ENCODE results near the gene KIRREL1. TPM values are rescaled to one million over a fixed set of nuclear protein-coding genes. Genes with fewer than 3 reads are reported as not detected.
A peak's percentile ranks its signal among the peaks of the same experiment; 100 is the strongest.

Gene KIRREL1
- polyA plus RNA-seq, 1 experiment = 42.3 TPM

DNA sequence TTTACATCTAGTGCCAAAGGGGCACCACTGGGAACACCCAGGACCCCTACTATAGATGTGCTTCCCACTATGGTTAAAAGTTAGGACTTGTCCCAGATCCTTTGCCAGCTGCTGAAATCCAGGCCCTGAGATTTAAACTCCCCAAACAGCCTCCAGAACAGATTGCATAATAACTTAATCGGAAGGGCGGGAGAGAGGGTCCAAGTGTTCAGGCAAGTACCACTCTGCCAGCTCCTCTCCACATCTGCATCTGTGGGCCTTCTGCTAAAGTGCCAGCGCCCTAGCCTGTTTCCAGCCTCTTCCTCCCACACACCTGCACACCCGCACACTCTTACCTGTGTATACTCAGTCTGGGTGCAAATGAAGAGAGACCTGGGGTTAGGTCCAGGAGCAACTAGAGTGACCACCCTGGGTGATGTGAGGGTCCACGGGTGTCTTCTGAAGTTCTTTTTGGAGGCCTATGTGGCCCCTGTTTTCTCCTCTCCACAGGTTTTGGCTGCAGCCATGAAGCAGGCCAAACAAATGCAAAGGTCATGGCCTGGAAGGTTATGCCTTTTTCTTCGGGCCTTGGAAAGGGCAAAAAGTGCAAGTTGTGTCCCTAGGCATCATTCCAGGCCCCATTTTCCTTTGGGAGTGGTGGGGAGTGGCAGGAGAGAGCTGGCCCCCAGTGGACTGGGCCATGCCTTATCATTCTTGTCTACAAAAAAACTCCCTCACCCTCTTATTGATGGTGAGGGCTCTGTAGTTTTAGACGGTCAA lies 29.3 kb downstream of the KIRREL1 start:
- CTCF ChIA-PET = interaction anchor here (0.8 to 5.5 kb wide), 6 partner anchors 12 to 95 kb away, joined by 3 to 56 read pairs (median 6); partner anchors contain the start of gene KIRREL1
- Histone ChIP-seq H3K9me3 (ENCODE audit: control insufficient read depth, insufficient read depth, low read length) (no peaks in the 10 kb centered on the region), H3K27ac (ENCODE audit: low read depth, low read length) (peak overlapping the region; percentile 11), H3K4me3 (ENCODE audit: low read depth, low read length) (no peak overlapping the region), H3K27me3 (ENCODE audit: control insufficient read depth, insufficient read depth, low read length) (no peaks in the 10 kb centered on the region)
- TF ChIP-seq, protein P1, sequence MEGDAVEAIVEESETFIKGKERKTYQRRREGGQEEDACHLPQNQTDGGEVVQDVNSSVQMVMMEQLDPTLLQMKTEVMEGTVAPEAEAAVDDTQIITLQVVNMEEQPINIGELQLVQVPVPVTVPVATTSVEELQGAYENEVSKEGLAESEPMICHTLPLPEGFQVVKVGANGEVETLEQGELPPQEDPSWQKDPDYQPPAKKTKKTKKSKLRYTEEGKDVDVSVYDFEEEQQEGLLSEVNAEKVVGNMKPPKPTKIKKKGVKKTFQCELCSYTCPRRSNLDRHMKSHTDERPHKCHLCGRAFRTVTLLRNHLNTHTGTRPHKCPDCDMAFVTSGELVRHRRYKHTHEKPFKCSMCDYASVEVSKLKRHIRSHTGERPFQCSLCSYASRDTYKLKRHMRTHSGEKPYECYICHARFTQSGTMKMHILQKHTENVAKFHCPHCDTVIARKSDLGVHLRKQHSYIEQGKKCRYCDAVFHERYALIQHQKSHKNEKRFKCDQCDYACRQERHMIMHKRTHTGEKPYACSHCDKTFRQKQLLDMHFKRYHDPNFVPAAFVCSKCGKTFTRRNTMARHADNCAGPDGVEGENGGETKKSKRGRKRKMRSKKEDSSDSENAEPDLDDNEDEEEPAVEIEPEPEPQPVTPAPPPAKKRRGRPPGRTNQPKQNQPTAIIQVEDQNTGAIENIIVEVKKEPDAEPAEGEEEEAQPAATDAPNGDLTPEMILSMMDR (IDR thresholded peaks at IDR 0.05; ENCODE audit: low read depth, low read length) = no peak
- POLR2A ChIA-PET = no interaction called here
- DNase-seq (ENCODE audit: low read depth, low spot score) = no peak

DNA sequence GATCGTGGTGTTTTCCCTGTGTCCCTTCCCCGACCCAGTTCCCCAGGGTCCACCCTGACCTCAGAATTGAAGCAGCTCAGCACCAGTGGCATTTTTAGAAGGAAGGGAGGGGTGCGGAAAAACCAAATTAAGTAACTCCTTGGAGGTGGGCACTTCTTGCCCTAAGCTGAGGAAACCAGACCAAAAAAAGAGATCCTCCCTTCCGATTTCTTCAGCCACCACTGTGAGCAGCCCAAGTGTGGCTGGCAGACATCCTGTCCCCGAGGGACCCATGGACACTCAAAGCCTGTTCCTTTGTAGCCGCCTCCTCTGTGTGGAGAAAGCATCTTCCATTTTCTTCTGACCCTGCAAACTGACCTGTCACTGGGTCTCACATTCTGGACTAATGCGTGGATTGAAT lies 31.3 kb downstream of the KIRREL1 start:
- Histone ChIP-seq H3K9me3 (ENCODE audit: control insufficient read depth, insufficient read depth, low read length) (no peaks in the 10 kb centered on the region), H3K27me3 (ENCODE audit: control insufficient read depth, insufficient read depth, low read length) (no peaks in the 10 kb centered on the region), H3K27ac (ENCODE audit: low read depth, low read length) (peak overlapping the region; percentile 11), H3K4me3 (ENCODE audit: low read depth, low read length) (no peak overlapping the region)
- TF ChIP-seq, protein P1 (IDR thresholded peaks at IDR 0.05; ENCODE audit: low read depth, low read length) = no peak
- POLR2A ChIA-PET = no interaction called here
- DNase-seq (ENCODE audit: low read depth, low spot score) = no peak
- CTCF ChIA-PET = interaction anchor here (0.7 kb wide), 1 partner anchor 12 kb away, joined by 3 read pairs; no protein-coding TSS in a partner anchor

DNA sequence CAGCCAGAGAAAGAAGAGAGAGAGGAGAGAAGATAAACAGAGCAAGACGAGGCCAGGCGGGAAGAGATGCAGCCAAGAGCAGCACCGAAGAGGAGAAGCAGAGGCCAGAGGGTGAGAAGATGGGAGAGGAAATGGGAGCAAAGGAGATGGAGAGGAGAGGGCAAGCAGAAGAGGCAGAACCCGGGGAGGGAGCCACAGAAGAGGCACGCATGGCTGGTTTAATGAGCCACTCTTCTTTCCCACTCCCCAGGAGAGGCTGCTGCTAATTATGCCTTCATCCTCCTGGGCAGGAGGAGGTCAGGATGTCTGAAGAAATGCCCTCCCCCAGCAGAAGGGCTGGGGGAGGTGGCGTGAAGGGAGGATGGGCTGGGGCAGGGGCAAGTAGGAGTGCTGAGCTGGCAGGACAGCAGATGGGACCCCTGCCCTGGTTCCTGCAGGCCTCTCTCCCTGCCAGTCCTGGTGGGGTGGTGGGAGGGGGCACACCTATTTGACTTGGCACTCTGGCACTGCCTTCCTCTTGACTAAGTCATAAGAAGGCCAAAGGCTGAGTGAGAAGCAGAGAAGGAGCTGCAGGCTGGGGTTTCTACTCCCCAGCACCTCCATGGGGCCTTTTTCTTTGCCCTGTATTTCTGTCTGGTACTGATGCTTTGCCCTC lies 32.3 kb downstream of the KIRREL1 start:
- DNase-seq (ENCODE audit: low read depth, low spot score) = no peak
- ChIA-PET POLR2A (interaction anchor here (1.1 to 1.2 kb wide), 2 partner anchors 12 to 15 kb away, joined by 3 to 5 read pairs; no protein-coding TSS in a partner anchor), CTCF (interaction anchor here (0.9 to 1.3 kb wide), 3 partner anchors 9 to 30 kb away, joined by 3 to 5 read pairs (median 3); no protein-coding TSS in a partner anchor)
- Histone ChIP-seq H3K27ac (ENCODE audit: low read depth, low read length) (peak overlapping the region; percentile 11), H3K27me3 (ENCODE audit: control insufficient read depth, insufficient read depth, low read length) (no peaks in the 10 kb centered on the region), H3K4me3 (ENCODE audit: low read depth, low read length) (no peak overlapping the region), H3K9me3 (ENCODE audit: control insufficient read depth, insufficient read depth, low read length) (no peaks in the 10 kb centered on the region)
- TF ChIP-seq, protein P1 (IDR thresholded peaks at IDR 0.05; ENCODE audit: low read depth, low read length) = no peak

- ChIA-PET POLR2A (interaction anchor here (1.1 to 1.2 kb wide), 2 partner anchors 11 to 16 kb away, joined by 3 to 5 read pairs; no protein-coding TSS in a partner anchor), CTCF (interaction anchor here (0.9 to 1.3 kb wide), 5 partner anchors 8 to 91 kb away, joined by 3 to 5 read pairs (median 3); no protein-coding TSS in a partner anchor)
- H3K27me3 ChIP-seq (ENCODE audit: control insufficient read depth, insufficient read depth, low read length) = no peaks in the 10 kb centered on the region
- TF ChIP-seq, protein P1 (IDR thresholded peaks at IDR 0.05; ENCODE audit: low read depth, low read length) = no peak
- no peak overlapping the region for H3K27ac ChIP-seq (ENCODE audit: low read depth, low read length)
- H3K9me3 ChIP-seq (ENCODE audit: control insufficient read depth, insufficient read depth, low read length) = no peaks in the 10 kb centered on the region
- no peak overlapping the region for H3K4me3 ChIP-seq (ENCODE audit: low read depth, low read length)
- DNase-seq (ENCODE audit: low read depth, low spot score) = no peak
Observed at GRCh38 chr1:158026651-158027050, 33.2 kb downstream of the KIRREL1 start.
